Thyroid gland (tissue), 4 donors: ENCODE measurements around the gene SSTR4. TPM values are rescaled to one million over a fixed set of nuclear protein-coding genes. Genes with fewer than 3 reads are reported as not detected.

Source experiments
- DNase-seq, 2 donors: peaks; one replicate each; pipeline ENCODE4 v3.0.0-alpha.2; 2019
- H3K27ac ChIP-seq, 3 donors: fragments of 200-600 bp; sonication (generic); 1 replicate in 2 of 3; 2 replicates in 1 of 3; pipeline ENCODE4 v1.5.1; 2016 to 2019; ENCODE audit warnings: mild to moderate bottlenecking in 1 of 3, moderate library complexity in 1 of 3
- H3K27me3 ChIP-seq: fragments of 200-600 bp; sonication (generic); one replicate; pipeline ENCODE4 v1.5.1; 2019
- H3K36me3 ChIP-seq, 2 donors: fragments of 200-600 bp; sonication (generic); one replicate each; pipeline ENCODE4 v1.5.1; 2016 to 2019
- H3K4me1 ChIP-seq, 2 donors: fragments of 200-600 bp; sonication (generic); one replicate each; pipeline ENCODE4 v1.5.1; 2017 to 2019
- H3K4me3 ChIP-seq, 3 donors: fragments of 200-600 bp; sonication (generic); replicated peaks in 1 of 3; 1 replicate in 2 of 3; 2 replicates in 1 of 3; pipeline ENCODE4 v1.5.1; 2016; ENCODE audit warnings: mild to moderate bottlenecking in 1 of 3
- H3K9me3 ChIP-seq: fragments of 200-600 bp; sonication (generic); one replicate; pipeline ENCODE4 v1.5.1; 2017
- POLR2A ChIP-seq, 2 donors: fragments of 450-650 bp; IDR thresholded peaks; one replicate each; pipeline ENCODE4 v1.6.1; 2017; ENCODE audit warnings: antibody characterized with exemption in 2 of 2, mild to moderate bottlenecking in 2 of 2, moderate library complexity in 1 of 2
- WGBS, 2 donors: methylation state at CpG; one replicate each; pipeline ENCODE4 v1.1.5; 2017; 5-methylcytosine and 5-hydroxymethylcytosine counted together
- intact Hi-C: fragments of 100-400 bp; cut with DNase I; formaldehyde crosslinking; loops from one replicate; pipeline ENCODE4 v1.15.1; 2023
- total RNA-seq, 4 donors: library from RNA; depleted of rRNA; stranded (reverse); fragments of >200 nt; gene quantifications; one replicate each; pipeline ENCODE4 v1.2.3, GENCODE V29; 2016
- TF ChIP-seq, protein P1 (sequence below), 6 experiments: fragments of 200-600 bp in 3 of 6; fragments of 450-650 bp in 3 of 6; sonication (generic) in 3 of 6; IDR thresholded peaks; one replicate each; pipeline ENCODE4 v1.5.1; 2016 to 2019; ENCODE audit warnings: antibody characterized with exemption in 6 of 6, mild to moderate bottlenecking in 2 of 6, inconsistent platforms in 1 of 6, moderate library complexity in 1 of 6

Gene SSTR4
- total RNA-seq, 4 donors from 2014 or later: not detected

DNA sequence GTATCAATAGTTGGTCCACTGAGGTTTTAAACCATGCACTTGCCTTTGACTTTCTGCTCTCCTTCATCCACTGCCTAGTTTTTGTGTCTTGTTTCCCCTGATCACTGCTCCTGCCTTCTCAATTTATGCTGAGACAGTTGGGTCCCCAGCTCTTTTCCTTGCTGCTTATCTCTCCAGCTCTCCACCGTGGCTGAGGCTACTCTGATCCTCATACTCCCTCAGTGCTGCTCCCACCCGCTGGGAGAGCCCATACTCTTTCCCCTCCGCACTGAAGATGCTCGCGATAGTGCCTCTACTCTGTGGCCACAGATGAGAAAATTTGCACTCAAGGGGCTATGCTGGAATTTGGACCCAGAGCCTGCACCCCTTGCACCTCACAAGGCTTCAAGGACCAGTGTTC, 17.8 kb downstream of the SSTR4 start:
- peaks cover 5 to 23% of the 10 kb centered on the region in 2 donors for H3K4me1 ChIP-seq
- no peak overlapping the region for H3K27ac ChIP-seq
- H3K4me3 ChIP-seq: no peak overlapping the region
- no peak for TF ChIP-seq POLR2A (IDR thresholded peaks at IDR 0.05)
- TF ChIP-seq, protein P1, sequence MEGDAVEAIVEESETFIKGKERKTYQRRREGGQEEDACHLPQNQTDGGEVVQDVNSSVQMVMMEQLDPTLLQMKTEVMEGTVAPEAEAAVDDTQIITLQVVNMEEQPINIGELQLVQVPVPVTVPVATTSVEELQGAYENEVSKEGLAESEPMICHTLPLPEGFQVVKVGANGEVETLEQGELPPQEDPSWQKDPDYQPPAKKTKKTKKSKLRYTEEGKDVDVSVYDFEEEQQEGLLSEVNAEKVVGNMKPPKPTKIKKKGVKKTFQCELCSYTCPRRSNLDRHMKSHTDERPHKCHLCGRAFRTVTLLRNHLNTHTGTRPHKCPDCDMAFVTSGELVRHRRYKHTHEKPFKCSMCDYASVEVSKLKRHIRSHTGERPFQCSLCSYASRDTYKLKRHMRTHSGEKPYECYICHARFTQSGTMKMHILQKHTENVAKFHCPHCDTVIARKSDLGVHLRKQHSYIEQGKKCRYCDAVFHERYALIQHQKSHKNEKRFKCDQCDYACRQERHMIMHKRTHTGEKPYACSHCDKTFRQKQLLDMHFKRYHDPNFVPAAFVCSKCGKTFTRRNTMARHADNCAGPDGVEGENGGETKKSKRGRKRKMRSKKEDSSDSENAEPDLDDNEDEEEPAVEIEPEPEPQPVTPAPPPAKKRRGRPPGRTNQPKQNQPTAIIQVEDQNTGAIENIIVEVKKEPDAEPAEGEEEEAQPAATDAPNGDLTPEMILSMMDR (IDR thresholded peaks at IDR 0.05): no peak
- whole genome bisulfite sequencing, 2 donors: 85 to 88% methylated on average over 5 of the region's 5 CpGs
- intact Hi-C loops: no loop called here
- DNase-seq: no peak
- no peaks in the 10 kb centered on the region for H3K36me3 ChIP-seq
- no peaks in the 10 kb centered on the region for H3K27me3 ChIP-seq
- no peaks in the 10 kb centered on the region for H3K9me3 ChIP-seq

DNA sequence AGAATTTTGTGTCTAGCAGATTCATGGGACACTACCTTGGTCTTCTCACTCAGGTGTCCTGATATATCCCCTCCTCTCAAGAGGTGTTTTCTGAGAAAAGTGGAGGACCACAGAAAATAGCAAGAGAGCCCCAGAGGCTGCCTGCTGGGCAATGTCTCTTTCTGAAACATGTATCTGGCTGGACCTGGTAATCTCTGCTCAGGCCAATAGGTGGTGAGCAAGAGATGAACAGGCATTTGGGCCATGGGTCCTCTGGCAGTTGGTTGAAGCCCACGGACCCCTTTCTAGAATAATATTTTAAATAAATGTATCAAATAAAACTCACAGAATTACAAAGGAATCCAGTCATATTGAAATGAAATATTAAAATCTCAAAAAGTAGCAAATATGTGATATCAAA, 23.1 kb downstream of the SSTR4 start:
- intact Hi-C loops: no loop called here
- no peak for TF ChIP-seq POLR2A (IDR thresholded peaks at IDR 0.05)
- TF ChIP-seq, protein P1 (IDR thresholded peaks at IDR 0.05): no peak
- H3K4me1 ChIP-seq: peaks cover 0 to 25% of the 10 kb centered on the region in 2 donors
- H3K4me3 ChIP-seq: no peak overlapping the region
- H3K27me3 ChIP-seq: no peaks in the 10 kb centered on the region
- DNase-seq: no peak
- no peaks in the 10 kb centered on the region for H3K36me3 ChIP-seq
- no peak overlapping the region for H3K27ac ChIP-seq
- WGBS, 2 donors: 50 to 63% methylated on average over 1 of the region's 1 CpG
- H3K9me3 ChIP-seq: no peaks in the 10 kb centered on the region

DNA sequence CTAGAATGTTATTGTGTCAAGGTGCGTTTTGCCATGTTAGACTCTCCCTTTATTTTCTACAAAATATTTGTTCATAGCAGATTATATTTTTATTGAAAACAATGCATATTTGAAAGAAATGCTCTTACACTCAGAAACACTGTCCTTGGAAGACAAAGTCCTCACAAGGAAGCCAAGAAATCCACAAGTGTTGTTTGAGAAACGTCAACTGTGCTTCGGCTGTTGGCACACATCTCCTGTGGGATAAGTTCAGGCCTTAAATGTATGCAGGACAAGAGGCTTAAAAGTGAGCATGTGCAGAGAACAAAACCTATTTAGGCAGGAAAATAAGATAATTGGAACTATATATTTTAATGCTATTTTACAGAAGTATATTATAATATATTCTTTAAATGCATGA, 23.9 kb downstream of the SSTR4 start:
- Histone ChIP-seq H3K27me3 (no peaks in the 10 kb centered on the region), H3K4me3 (no peak overlapping the region), H3K4me1 (peaks cover 0 to 25% of the 10 kb centered on the region in 2 donors), H3K9me3 (no peaks in the 10 kb centered on the region), H3K27ac (no peak overlapping the region), H3K36me3 (no peaks in the 10 kb centered on the region)
- no peak for DNase-seq
- 80 to 90% methylated on average over 3 of the region's 3 CpGs for WGBS, 2 donors
- TF ChIP-seq POLR2A (IDR thresholded peaks at IDR 0.05): no peak
- TF ChIP-seq, protein P1 (IDR thresholded peaks at IDR 0.05): no peak
- intact Hi-C loops: no loop called here

DNA sequence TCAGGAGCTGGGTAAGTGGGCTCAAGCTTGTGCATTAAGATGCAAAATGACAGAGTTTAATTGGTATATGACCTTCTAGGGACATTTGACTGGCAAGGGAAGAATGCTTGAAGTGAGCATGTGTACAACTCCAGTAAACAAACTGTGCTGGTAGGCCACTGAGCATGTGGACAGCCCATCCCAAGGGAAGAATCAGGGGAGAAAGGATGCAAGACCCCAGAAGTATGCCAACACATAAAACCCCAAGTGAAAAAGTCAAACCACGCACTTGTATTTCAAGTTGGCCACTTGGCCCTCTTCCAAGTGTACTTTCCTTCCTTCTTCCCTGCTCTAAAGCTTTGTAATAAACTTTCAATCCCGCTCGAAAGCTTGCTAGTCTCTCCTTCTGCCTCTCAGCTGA, 24.7 kb downstream of the SSTR4 start:
- Histone ChIP-seq H3K27me3 (no peaks in the 10 kb centered on the region), H3K9me3 (no peaks in the 10 kb centered on the region), H3K36me3 (no peaks in the 10 kb centered on the region), H3K4me3 (no peak overlapping the region), H3K4me1 (peaks cover 0 to 25% of the 10 kb centered on the region in 2 donors), H3K27ac (no peak overlapping the region)
- DNase-seq: no peak
- intact Hi-C loops: no loop called here
- 31 to 53% methylated on average over 3 of the region's 3 CpGs for WGBS, 2 donors
- no peak for TF ChIP-seq POLR2A (IDR thresholded peaks at IDR 0.05)

DNA sequence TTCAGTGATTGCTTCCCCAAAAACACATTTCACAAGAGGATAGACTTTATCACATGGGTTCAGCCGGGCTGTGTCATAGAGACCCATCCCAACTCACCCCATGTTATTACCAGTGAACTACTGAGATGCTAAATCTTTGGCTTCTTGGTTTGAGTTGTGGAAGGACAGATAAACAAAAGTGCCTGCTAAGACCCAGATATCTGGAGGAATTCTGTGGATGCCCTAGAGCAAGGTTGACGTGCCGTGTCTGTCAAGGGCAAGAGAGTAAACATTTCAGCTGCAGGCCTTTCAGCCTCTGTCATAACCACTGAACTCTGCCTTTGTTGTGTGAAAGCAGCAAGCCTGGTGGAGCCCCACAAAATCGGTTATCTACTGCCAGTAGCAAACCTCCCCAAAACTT, 25.5 kb downstream of the SSTR4 start:
- no peaks in the 10 kb centered on the region for H3K36me3 ChIP-seq
- TF ChIP-seq POLR2A (IDR thresholded peaks at IDR 0.05): no peak
- TF ChIP-seq, protein P1 (IDR thresholded peaks at IDR 0.05): no peak
- DNase-seq: no peak
- WGBS, 2 donors: 78 to 84% methylated on average over 4 of the region's 4 CpGs
- peak overlapping the region in 1 of 3 donors; percentile 46 for H3K27ac ChIP-seq
- H3K4me3 ChIP-seq: no peak overlapping the region
- peaks cover 0 to 25% of the 10 kb centered on the region in 2 donors for H3K4me1 ChIP-seq
- H3K27me3 ChIP-seq: no peaks in the 10 kb centered on the region
- intact Hi-C loops: no loop called here
- H3K9me3 ChIP-seq: no peaks in the 10 kb centered on the region

DNA sequence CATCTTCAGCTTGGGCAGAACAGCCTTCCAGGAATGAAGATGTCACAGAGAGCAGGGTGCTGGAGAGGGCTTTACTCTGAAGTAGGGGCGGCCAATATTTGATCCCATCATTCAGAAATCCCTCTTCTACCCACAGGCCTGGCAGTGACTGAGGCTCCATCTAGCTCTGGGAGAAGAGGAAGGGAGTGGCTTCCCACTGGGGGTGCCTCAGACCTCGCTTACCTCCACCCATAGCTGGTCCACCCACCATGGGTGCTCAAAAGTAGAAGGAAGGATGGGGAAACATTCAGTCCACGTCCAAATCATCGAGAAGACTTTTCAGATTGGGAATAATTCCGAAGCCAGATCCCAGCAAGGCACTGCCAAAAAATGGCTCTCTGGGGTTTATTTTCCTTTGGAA, 26.1 kb downstream of the SSTR4 start:
- no peaks in the 10 kb centered on the region for H3K36me3 ChIP-seq
- H3K27ac ChIP-seq: peak overlapping the region; percentile 38 to 53 (median 46)
- intact Hi-C loops: no loop called here
- H3K27me3 ChIP-seq: no peaks in the 10 kb centered on the region
- DNase-seq: no peak
- H3K9me3 ChIP-seq: no peaks in the 10 kb centered on the region
- TF ChIP-seq POLR2A (IDR thresholded peaks at IDR 0.05): no peak
- TF ChIP-seq, protein P1 (IDR thresholded peaks at IDR 0.05): no peak
- 66 to 75% methylated on average over 5 of the region's 5 CpGs for WGBS, 2 donors
- peaks cover 0 to 25% of the 10 kb centered on the region in 2 donors for H3K4me1 ChIP-seq
- H3K4me3 ChIP-seq: no peak overlapping the region
